Measurements from ENCODE around the gene LRP6. TPM values are rescaled to one million over a fixed set of nuclear protein-coding genes. Genes with fewer than 3 reads are reported as not detected.

The LRP6 gene
- 23.1 and 39.3 TPM in 2 replicates for total RNA-seq

GRCh38 chr12:12266873-12267741 is at the start of gene LRP6:
Gene LRP6, minus strand, starts transcription at chr12:12267044. Its CDS starts 309 bp downstream, at chr12:12266735.

GRCh38 chr12:12070674-12071656 is 195.9 kb downstream of the LRP6 start, which contains the start of gene BCL2L14:
Gene BCL2L14, plus strand, starts transcription at chr12:12070939. Its CDS starts 8,367 bp downstream, at chr12:12079306.

Small RNA genes lying within 50 kb of the gene (small RNA-seq; reads per million reads assigned to genes)
- not detected for gene RNU6-318P
- gene RNU6-545P = not detected

Other genes with a start within 250 kb of the LRP6 start
- not detected in 2 replicates for gene BCL2L14, start 196.1 kb downstream of the LRP6 start, total RNA-seq
- 2.3 and 4.6 TPM in 2 replicates for gene MANSC1, start 83.2 kb upstream of the LRP6 start, total RNA-seq
- 12.6 and 15.1 TPM in 2 replicates for gene BORCS5, start 90.0 kb upstream of the LRP6 start, total RNA-seq